Type B pancreatic cell (in vitro differentiated cells): ENCODE results near the gene RUVBL1. TPM values are rescaled to one million over a fixed set of nuclear protein-coding genes. Genes with fewer than 3 reads are reported as not detected.

Experiments used
- DNase-seq: peaks from one replicate; pipeline ENCODE4 v3.0.0; 2021; ENCODE audit warnings: mixed read lengths; ENCODE audit not compliant: unreplicated experiment; ENCODE audit errors: extremely low spot score
- H3K27ac Mint-ChIP-seq: 2 replicates; pipeline ENCODE4 v1.8.0; 2021; ENCODE audit warnings: mild to moderate bottlenecking, mixed read lengths
- H3K27me3 Mint-ChIP-seq: 2 replicates; pipeline ENCODE4 v1.8.0; 2021; ENCODE audit warnings: mixed read lengths
- H3K36me3 Mint-ChIP-seq: 2 replicates; pipeline ENCODE4 v1.8.0; 2021; ENCODE audit warnings: mixed read lengths
- H3K4me1 Mint-ChIP-seq: one replicate; pipeline ENCODE4 v1.8.0; 2021; ENCODE audit warnings: mixed read lengths; ENCODE audit not compliant: unreplicated experiment
- H3K4me3 Mint-ChIP-seq: 2 replicates; pipeline ENCODE4 v1.8.0; 2021; ENCODE audit warnings: mild to moderate bottlenecking, mixed read lengths
- H3K9me3 Mint-ChIP-seq: 2 replicates; pipeline ENCODE4 v1.8.0; 2021; ENCODE audit warnings: mixed read lengths
- total RNA-seq: library from RNA; stranded (reverse); gene quantifications from 2 replicates; pipeline ENCODE4 v1.2.1, GENCODE V29; 2021; ENCODE audit warnings: low replicate concordance
- TF ChIP-seq, protein P1 (sequence below): fragments of 200-600 bp; sonication (generic); conservative IDR thresholded peaks from 2 replicates; pipeline ENCODE4 v1.5.0; 2021; ENCODE audit warnings: antibody characterized with exemption, mild to moderate bottlenecking

RUVBL1 gene
- total RNA-seq, 1 donor from 2014 or later = 61.1 TPM

DNA sequence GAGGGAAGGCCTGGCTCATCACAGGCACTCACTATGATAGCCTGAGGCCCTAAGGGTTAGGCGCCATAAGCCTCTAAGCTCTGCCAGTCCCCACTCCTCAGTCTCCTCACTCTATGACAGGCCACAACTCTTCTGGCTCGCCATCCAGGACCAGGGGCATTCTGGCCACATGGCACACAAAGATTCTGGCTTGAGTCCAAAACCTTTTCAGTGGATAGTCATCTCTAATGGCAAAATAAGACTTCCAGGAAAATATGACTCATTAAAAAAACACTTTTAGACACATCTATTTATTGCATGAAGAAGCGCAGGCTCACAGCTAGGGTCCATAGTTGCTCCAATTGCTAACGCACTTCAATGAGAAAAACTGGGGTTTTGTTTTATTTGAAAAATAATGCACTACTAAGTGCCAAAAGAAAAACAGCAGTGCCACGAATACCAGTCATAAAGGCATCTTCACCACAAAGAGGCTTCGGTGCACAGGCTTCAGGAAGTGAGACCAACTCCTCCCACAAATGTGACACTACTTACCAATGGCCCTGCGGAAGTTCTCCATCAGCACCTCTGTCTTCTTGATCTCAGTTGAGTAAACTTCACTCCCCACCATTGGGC lies 11.1 kb downstream of the RUVBL1 start:
- no peak overlapping the region for H3K4me3 Mint-ChIP-seq
- no peak for DNase-seq
- peaks cover 21% of the 10 kb centered on the region for H3K36me3 Mint-ChIP-seq
- H3K9me3 Mint-ChIP-seq = no peaks in the 10 kb centered on the region
- no peaks in the 10 kb centered on the region for H3K27me3 Mint-ChIP-seq
- H3K4me1 Mint-ChIP-seq = peaks cover 9% of the 10 kb centered on the region
- no peak overlapping the region for H3K27ac Mint-ChIP-seq
- TF ChIP-seq, protein P1, sequence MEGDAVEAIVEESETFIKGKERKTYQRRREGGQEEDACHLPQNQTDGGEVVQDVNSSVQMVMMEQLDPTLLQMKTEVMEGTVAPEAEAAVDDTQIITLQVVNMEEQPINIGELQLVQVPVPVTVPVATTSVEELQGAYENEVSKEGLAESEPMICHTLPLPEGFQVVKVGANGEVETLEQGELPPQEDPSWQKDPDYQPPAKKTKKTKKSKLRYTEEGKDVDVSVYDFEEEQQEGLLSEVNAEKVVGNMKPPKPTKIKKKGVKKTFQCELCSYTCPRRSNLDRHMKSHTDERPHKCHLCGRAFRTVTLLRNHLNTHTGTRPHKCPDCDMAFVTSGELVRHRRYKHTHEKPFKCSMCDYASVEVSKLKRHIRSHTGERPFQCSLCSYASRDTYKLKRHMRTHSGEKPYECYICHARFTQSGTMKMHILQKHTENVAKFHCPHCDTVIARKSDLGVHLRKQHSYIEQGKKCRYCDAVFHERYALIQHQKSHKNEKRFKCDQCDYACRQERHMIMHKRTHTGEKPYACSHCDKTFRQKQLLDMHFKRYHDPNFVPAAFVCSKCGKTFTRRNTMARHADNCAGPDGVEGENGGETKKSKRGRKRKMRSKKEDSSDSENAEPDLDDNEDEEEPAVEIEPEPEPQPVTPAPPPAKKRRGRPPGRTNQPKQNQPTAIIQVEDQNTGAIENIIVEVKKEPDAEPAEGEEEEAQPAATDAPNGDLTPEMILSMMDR = no peak

DNA sequence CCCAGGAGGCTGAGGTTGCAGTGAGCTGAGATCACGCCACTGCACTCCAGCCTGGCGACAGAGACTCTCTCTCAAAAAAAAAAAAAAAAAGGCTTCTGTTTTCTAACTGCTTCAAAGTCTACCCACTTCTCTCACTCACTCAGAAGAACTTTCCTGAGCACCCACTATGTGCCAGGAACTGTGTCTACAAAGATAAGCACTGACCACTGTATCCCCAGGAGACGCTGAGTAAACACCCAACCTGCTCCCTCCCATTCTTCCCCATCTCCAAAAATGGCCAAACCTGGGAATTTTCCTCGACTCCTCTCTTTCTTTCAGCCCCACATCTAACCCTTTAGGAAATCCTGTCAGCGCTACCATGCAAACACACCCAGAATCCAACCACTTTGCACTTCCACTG lies 12.5 kb downstream of the RUVBL1 start:
- Mint-ChIP-seq H3K27me3 (no peaks in the 10 kb centered on the region), H3K4me1 (peaks cover 9% of the 10 kb centered on the region), H3K27ac (no peak overlapping the region), H3K9me3 (no peaks in the 10 kb centered on the region), H3K4me3 (no peak overlapping the region), H3K36me3 (peaks cover 27% of the 10 kb centered on the region)
- no peak for DNase-seq
- TF ChIP-seq, protein P1 = no peak

DNA sequence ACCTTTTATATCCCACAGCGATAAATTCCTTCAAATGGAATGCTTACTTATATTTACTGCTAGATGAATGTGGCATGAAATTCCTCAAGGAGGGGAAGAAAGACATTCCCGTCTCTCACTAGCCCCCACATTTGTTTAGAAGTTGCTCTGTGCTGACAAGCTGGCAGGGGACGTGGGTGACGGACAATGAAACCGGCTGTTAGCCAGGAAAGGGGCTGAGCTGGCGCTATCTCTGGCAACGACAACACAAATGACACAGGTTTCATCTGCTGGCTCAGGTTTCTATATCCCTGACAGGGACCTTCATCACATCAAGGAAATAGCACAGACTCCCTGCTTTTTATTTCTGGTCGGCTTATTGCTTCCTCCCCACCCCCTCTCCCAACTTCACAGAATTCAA lies 15.8 kb downstream of the RUVBL1 start:
- TF ChIP-seq, protein P1 = no peak
- Mint-ChIP-seq H3K27me3 (no peaks in the 10 kb centered on the region), H3K9me3 (no peaks in the 10 kb centered on the region), H3K4me1 (peaks cover under 1% of the 10 kb centered on the region), H3K36me3 (peaks cover 33% of the 10 kb centered on the region), H3K4me3 (no peak overlapping the region), H3K27ac (no peak overlapping the region)
- no peak for DNase-seq

DNA sequence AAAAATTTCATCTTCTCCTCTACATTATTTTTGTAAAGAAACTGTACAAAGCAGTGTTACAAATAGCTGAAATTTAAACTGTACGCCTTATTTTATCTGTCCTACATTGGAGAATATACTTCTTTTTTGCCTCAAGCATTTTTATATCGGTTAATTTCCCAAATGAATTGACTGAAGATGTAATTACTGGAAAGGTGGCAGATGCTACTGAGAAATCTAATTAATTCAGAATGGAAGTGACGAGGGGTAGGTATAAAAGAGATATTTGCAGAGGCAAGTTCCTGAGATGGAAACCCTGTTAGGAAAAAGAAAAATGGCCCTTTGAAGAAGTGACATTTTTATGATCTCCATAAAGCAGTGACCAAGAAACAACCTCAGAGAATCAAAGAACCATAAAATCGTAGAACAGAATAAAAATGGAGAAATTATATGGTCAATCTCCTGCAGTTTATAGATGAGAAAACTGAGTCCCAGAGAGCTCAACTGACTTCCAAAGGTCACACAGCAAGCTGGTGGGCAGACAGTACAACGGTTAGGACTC lies 20.4 kb downstream of the RUVBL1 start:
- H3K27ac Mint-ChIP-seq = no peak overlapping the region

DNA sequence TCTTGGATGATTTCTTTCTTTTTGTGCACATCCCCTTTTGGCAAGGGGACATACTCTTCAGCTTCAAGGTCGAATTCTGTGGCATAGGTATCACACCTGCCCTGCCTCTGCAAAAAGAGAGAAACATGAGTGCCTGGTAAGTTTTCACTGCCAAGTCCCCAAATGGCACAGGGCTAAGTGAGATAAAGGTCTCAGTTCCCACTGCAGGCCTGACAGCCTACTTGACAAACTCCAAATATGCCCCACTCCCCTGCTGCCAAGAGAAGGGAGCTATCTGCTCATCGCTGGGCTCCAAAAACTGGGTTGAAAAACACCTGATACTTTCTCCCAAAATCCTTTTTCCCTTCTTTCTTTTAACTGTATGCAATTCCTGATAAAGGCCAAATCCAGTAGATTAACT lies 23.0 kb downstream of the RUVBL1 start:
- Mint-ChIP-seq H3K36me3 (peaks cover 22% of the 10 kb centered on the region), H3K9me3 (no peaks in the 10 kb centered on the region), H3K4me3 (no peak overlapping the region), H3K27ac (no peak overlapping the region), H3K27me3 (no peaks in the 10 kb centered on the region), H3K4me1 (no peaks in the 10 kb centered on the region)
- TF ChIP-seq, protein P1 = no peak
- DNase-seq = no peak

More for the DNA sequence above, 20.4 kb downstream of the RUVBL1 start:
- TF ChIP-seq, protein P1 = no peak
- Mint-ChIP-seq H3K9me3 (no peaks in the 10 kb centered on the region), H3K36me3 (peaks cover 24% of the 10 kb centered on the region), H3K4me3 (no peak overlapping the region), H3K27me3 (no peaks in the 10 kb centered on the region), H3K4me1 (no peaks in the 10 kb centered on the region)
- DNase-seq = no peak
